GM12865 (cell line): ENCODE measurements around the gene LRRN2.

ENCODE experiments used
- DNase-seq: peaks from one replicate; pipeline ENCODE4 v3.0.0; 2010; ENCODE audit warnings: low read depth
- H3K4me3 ChIP-seq: 2 replicates; pipeline ENCODE4 v1.5.1; 2011; ENCODE audit warnings: mild to moderate bottlenecking, low read depth, low read length, control low read depth
- TF ChIP-seq, protein P1 (sequence below): IDR thresholded peaks from 2 replicates; pipeline ENCODE4 v1.5.1; 2011; ENCODE audit warnings: low read length, control low read depth, low read depth, inconsistent platforms; ENCODE audit not compliant: insufficient read depth; ENCODE audit errors: missing control alignments

The LRRN2 gene

DNA sequence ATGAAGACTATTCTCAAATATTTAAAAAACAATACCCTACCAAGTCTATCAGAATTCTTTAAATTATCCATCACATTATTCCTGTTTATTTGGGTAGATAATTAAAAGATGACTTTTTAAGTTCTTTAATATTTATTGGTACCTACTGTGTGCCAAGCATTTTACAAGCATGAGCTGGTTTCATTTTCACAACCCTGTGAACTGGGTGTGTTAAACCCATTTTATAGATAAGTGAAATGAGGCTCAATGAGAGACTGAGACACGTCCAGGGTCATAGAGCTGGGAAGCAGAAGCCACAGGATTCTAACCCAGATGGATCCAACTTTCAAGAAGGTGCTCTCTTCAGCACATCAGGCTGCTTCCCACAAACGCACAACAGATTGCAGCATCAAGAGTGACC is 12.3 kb downstream of the LRRN2 start:
- DNase-seq, result no peak
- TF ChIP-seq, protein P1, sequence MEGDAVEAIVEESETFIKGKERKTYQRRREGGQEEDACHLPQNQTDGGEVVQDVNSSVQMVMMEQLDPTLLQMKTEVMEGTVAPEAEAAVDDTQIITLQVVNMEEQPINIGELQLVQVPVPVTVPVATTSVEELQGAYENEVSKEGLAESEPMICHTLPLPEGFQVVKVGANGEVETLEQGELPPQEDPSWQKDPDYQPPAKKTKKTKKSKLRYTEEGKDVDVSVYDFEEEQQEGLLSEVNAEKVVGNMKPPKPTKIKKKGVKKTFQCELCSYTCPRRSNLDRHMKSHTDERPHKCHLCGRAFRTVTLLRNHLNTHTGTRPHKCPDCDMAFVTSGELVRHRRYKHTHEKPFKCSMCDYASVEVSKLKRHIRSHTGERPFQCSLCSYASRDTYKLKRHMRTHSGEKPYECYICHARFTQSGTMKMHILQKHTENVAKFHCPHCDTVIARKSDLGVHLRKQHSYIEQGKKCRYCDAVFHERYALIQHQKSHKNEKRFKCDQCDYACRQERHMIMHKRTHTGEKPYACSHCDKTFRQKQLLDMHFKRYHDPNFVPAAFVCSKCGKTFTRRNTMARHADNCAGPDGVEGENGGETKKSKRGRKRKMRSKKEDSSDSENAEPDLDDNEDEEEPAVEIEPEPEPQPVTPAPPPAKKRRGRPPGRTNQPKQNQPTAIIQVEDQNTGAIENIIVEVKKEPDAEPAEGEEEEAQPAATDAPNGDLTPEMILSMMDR, result no peak
- no peak overlapping the region for H3K4me3 ChIP-seq

DNA sequence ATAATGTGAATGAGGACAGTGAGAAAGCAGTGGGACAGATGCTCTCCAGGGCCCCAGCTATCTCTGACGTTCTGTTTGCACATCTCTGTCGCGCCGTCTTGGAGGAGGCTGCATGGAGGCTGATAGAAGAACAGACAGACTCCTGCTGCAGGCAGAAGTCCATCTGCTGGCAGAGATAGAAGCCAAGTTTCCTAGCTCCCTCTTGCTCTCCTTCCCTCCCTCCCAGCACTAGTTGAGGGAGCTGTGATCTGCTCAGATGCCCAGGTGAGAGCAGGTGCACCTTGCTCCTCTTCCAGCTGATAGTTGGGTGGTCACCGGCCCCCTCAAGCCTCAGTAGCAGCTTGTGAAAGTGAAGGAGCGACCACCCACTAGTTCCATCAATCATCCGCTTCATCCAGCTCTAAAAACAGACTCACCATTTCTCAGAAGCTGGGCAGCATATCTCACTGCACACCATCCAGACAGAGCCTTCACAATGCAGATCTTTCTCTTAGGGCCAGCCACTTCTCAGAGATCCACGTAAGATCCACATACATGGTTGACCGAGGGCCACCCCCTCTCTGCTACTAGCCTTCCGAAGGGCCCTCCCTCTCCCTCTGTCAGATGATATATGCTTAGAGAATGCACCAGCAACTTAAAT is 12.9 kb downstream of the LRRN2 start:
- H3K4me3 ChIP-seq, result no peak overlapping the region
- no peak for DNase-seq
- TF ChIP-seq, protein P1, result no peak

- no peak for DNase-seq
- H3K4me3 ChIP-seq, result no peak overlapping the region
- TF ChIP-seq, protein P1, result no peak
Observed at GRCh38 chr1:204672069-204672468, 13.5 kb downstream of the LRRN2 start.

DNA sequence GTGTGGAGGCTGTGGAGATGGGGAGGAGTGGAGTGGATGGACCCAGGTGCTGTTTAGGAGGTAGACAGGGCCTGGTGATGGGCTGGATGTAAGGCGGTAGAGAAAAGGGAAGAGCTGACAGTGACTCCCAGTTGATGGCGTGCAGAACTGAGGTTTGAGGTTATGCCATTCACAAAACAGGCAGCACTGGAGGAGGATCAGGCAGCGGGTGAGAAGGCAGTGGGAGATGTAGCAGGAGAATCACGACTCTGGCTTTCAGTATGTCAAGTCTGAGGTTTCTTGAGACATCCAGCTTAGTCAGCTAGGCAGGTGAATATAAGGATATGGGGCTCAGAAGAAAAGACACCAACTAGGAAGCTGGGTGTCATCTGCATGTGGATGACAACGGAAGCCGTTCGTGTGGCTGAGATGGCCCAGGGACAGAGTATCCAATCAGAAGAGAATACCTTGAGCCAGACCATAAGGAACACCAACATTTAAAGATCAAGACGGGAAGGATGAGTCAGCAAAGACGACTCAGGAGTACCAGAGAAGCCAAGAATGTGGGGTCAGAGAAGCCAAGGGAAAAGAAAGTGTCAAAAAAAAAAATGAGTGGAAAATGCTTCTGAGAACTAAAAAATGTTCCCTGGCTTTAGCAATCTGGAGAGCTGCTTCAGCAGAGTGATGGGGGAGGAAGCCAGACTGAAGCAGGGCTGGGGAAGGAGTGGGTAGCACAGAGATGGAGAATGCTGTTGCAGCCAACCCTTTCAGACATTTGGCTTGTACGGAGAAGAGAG is 15.2 kb downstream of the LRRN2 start:
- no peak overlapping the region for H3K4me3 ChIP-seq
- TF ChIP-seq, protein P1, result no peak
- no peak for DNase-seq

DNA sequence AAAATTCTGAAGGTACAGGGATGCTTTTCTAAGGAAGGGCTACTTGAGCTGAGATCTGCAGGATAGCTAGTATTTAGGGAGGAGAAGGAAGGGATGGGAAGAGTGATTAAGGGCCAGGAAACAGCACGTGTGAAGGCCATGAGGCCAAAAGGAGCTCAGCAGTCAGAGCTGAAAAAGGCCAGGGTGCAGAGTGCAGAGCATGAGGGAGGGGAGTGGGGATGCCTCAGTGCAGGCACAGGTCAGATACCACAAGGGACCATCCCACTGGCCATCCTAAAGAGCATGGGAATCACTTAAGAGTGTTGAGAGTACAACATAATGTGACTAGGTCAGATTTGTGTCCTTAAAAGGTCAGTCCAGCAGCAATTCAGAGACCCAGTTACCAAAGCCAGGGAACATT is 16.0 kb downstream of the LRRN2 start:
- TF ChIP-seq, protein P1, result no peak
- DNase-seq, result no peak
- H3K4me3 ChIP-seq, result no peak overlapping the region

DNA sequence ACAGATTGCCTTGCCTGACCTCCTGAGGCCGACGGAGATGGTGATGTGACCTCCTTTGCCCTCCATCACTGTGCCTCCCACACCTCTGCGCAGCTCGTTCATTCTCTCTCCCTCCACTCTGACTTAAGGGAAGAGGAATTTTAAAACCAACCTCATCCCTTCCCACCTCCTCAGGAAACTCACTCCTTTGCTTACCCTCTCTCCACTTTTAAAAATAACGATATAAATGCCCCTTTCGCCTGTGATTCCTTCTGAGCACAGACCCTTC is 21.2 kb downstream of the LRRN2 start:
- no peak for DNase-seq
- TF ChIP-seq, protein P1, result no peak
- H3K4me3 ChIP-seq, result no peak overlapping the region
